Gastroesophageal sphincter (tissue), 4 donors: ENCODE data around the gene TIMM9. TPM values are rescaled to one million over a fixed set of nuclear protein-coding genes. Genes with fewer than 3 reads are reported as not detected.

ENCODE experiments used
- ATAC-seq: fragments of 150-250 bp; one replicate; pipeline ENCODE4 v1.9.1; 2016; ENCODE audit warnings: mild to moderate bottlenecking, moderate library complexity
- H3K27ac ChIP-seq, 4 donors: fragments of 200-600 bp; sonication (generic) in 3 of 4; 1 replicate in 3 of 4; 2 replicates in 1 of 4; pipeline ENCODE4 v1.5.1; 2016 to 2019
- H3K27me3 ChIP-seq: fragments of 200-600 bp; sonication (generic); one replicate; pipeline ENCODE4 v1.5.1; 2019
- H3K36me3 ChIP-seq, 2 donors: fragments of 200-600 bp; sonication (generic); one replicate each; pipeline ENCODE4 v1.5.1; 2019; ENCODE audit warnings: control low read depth in 1 of 2
- H3K4me1 ChIP-seq, 3 donors: fragments of 200-600 bp; sonication (generic); 1 replicate in 2 of 3; 2 replicates in 1 of 3; pipeline ENCODE4 v1.5.1; 2016 to 2019; ENCODE audit warnings: control low read depth in 2 of 3
- H3K4me3 ChIP-seq, 2 donors: fragments of 200-600 bp; sonication (generic); one replicate each; pipeline ENCODE4 v1.5.1; 2019; ENCODE audit warnings: mild to moderate bottlenecking in 1 of 2, moderate library complexity in 1 of 2
- H3K9me3 ChIP-seq, 3 donors: fragments of 200-600 bp; sonication (generic); one replicate each; pipeline ENCODE4 v1.5.1; 2017 to 2019; ENCODE audit warnings: control low read depth in 2 of 3
- CTCF ChIP-seq, 4 experiments: fragments of 200-600 bp in 2 of 4; fragments of 450-650 bp in 2 of 4; sonication (generic) in 1 of 4; IDR thresholded peaks; one replicate each; pipeline ENCODE4 v1.5.1; 2017 to 2019; ENCODE audit warnings: antibody characterized with exemption in 4 of 4, mild to moderate bottlenecking in 2 of 4, moderate library complexity in 2 of 4
- EP300 ChIP-seq: sonication (generic); formaldehyde crosslinking; IDR thresholded peaks from one replicate; pipeline ENCODE4 v1.6.1; 2017; ENCODE audit warnings: antibody characterized with exemption, mild to moderate bottlenecking
- POLR2A ChIP-seq, 2 donors: fragments of 450-650 bp; IDR thresholded peaks; one replicate each; pipeline ENCODE4 v1.6.1; 2017; ENCODE audit warnings: antibody characterized with exemption in 2 of 2, mild to moderate bottlenecking in 2 of 2, moderate library complexity in 1 of 2
- POLR2AphosphoS5 ChIP-seq: sonication (generic); formaldehyde crosslinking; IDR thresholded peaks from one replicate; pipeline ENCODE4 v1.6.1; 2017; ENCODE audit warnings: antibody characterized with exemption
- WGBS, 2 donors: methylation state at CpG; one replicate each; pipeline ENCODE4 v1.1.5; 2018; ENCODE audit warnings: low coverage in 1 of 2; 5-methylcytosine and 5-hydroxymethylcytosine counted together
- total RNA-seq, 4 donors: library from RNA; depleted of rRNA; stranded (reverse); fragments of >200 nt; gene quantifications; one replicate each; pipeline ENCODE4 v1.1.0, GENCODE V29; 2016

Gene TIMM9
- total RNA-seq, 4 donors from 2014 or later, result 36.8 to 141 (median 49.4) TPM

GRCh38 chr14:58398495-58398894 lies 28.8 kb downstream of the TIMM9 start:
- no peak overlapping the region for H3K27ac ChIP-seq
- no peak for ATAC-seq
- H3K9me3 ChIP-seq, result no peaks in the 10 kb centered on the region
- H3K4me3 ChIP-seq, result no peak overlapping the region
- no peaks in the 10 kb centered on the region for H3K27me3 ChIP-seq
- peaks cover 0 to 17% (median 0%) of the 10 kb centered on the region in 3 donors for H3K4me1 ChIP-seq
- H3K36me3 ChIP-seq, result no peaks in the 10 kb centered on the region
- TF ChIP-seq POLR2A (IDR thresholded peaks at IDR 0.05), result no peak
- TF ChIP-seq POLR2AphosphoS5, result no peak
- TF ChIP-seq CTCF (IDR thresholded peaks at IDR 0.05), result no peak
- no peak for TF ChIP-seq EP300

- ATAC-seq, result no peak
- H3K27me3 ChIP-seq, result no peaks in the 10 kb centered on the region
- 78 to 91% methylated on average over 3 to 6 of the region's 6 CpGs for WGBS, 2 donors
- no peak overlapping the region for H3K27ac ChIP-seq
- no peaks in the 10 kb centered on the region for H3K9me3 ChIP-seq
- TF ChIP-seq POLR2A (IDR thresholded peaks at IDR 0.05) (no peak), POLR2AphosphoS5 (no peak), EP300 (no peak)
- H3K4me1 ChIP-seq, result peaks cover 0 to 17% (median 0%) of the 10 kb centered on the region in 3 donors
- no peaks in the 10 kb centered on the region for H3K36me3 ChIP-seq
- H3K4me3 ChIP-seq, result no peak overlapping the region
Measured at GRCh38 chr14:58397156-58397555, 30.2 kb downstream of the TIMM9 start.

- no peak for TF ChIP-seq EP300
- TF ChIP-seq POLR2A (IDR thresholded peaks at IDR 0.05), result peak; percentile 36 to 41
- peak; percentile 89 to 92 (median 90) for TF ChIP-seq CTCF (IDR thresholded peaks at IDR 0.05)
- peak within 1 kb of the TSS; percentile 64 to 89 (median 83) for H3K27ac ChIP-seq
- peak within 1 kb of the TSS; percentile 59 to 74 for H3K4me3 ChIP-seq
- peak; percentile 95 for ATAC-seq
- no peaks in the 10 kb centered on the region for H3K27me3 ChIP-seq
- H3K4me1 ChIP-seq, result peaks cover 0 to 17% (median 0%) of the 10 kb centered on the region in 3 donors
- 46 to 96% methylated on average over 4 to 10 of the region's 86 CpGs for WGBS, 2 donors
- no peaks in the 10 kb centered on the region for H3K36me3 ChIP-seq
- no peaks in the 10 kb centered on the region for H3K9me3 ChIP-seq
Measured at GRCh38 chr14:58395812-58396788, 31.2 kb downstream of the TIMM9 start, which contains the start of gene TOMM20L. TSS of gene TOMM20L (plus strand) at chr14:58395930. CDS start at chr14:58395958, 28 bp downstream.

- Histone ChIP-seq H3K27ac (peak overlapping the region in 3 of 4 donors; percentile 81 to 89 (median 85)), H3K4me3 (peak overlapping the region; percentile 59 to 74), H3K9me3 (no peaks in the 10 kb centered on the region), H3K36me3 (no peaks in the 10 kb centered on the region), H3K4me1 (peaks cover 0 to 17% (median 0%) of the 10 kb centered on the region in 3 donors), H3K27me3 (no peaks in the 10 kb centered on the region)
- ATAC-seq, result no peak
- WGBS, 2 donors, result 2 to 25% methylated on average over 4 to 6 of the region's 10 CpGs
- TF ChIP-seq CTCF (IDR thresholded peaks at IDR 0.05) (no peak), POLR2A (IDR thresholded peaks at IDR 0.05) (no peak), EP300 (no peak)
Measured at GRCh38 chr14:58395562-58395811, 31.8 kb downstream of the TIMM9 start.

- H3K27me3 ChIP-seq, result no peaks in the 10 kb centered on the region
- H3K27ac ChIP-seq, result no peak overlapping the region
- TF ChIP-seq POLR2AphosphoS5, result no peak
- no peak for TF ChIP-seq EP300
- TF ChIP-seq POLR2A (IDR thresholded peaks at IDR 0.05), result no peak
- no peak for TF ChIP-seq CTCF (IDR thresholded peaks at IDR 0.05)
- 67 to 86% methylated on average over 1 to 2 of the region's 2 CpGs for WGBS, 2 donors
- no peak for ATAC-seq
- H3K4me3 ChIP-seq, result no peak overlapping the region
- peaks cover 0 to 8% (median 0%) of the 10 kb centered on the region in 3 donors for H3K4me1 ChIP-seq
- peaks cover 0 to 4% of the 10 kb centered on the region in 2 donors for H3K36me3 ChIP-seq
- H3K9me3 ChIP-seq, result no peaks in the 10 kb centered on the region
Measured at GRCh38 chr14:58390830-58391229, 36.5 kb downstream of the TIMM9 start.
